Activated T-helper 1 cell treated with Interleukin-2 at 50 U/mL for 16 hours (primary cell): ENCODE results near the gene ARHGAP18.
A peak's percentile ranks its signal among the peaks of the same experiment; 100 is the strongest.

Experiments used
- DNase-seq: peaks from one replicate; pipeline ENCODE4 v3.0.0-alpha.2; 2020; ENCODE audit warnings: low read depth

Gene ARHGAP18

DNA sequence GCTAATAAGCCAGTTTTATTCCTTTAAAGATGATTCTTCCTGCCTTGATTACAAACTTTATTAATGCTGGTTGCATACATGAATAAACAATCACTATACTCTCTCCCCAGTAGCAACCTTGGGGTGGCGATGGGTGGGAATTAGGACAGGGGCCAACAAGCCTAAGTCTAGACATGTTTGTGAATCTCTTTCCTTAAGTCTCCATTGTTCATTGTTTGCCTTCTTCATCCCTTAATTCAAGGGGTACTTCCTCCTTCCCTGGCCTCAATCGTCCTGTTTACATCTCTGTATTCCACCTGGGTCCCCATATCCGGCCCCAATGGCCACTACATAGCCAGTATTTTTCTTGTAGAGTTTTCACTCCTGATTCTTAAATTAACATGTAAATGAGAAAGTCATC is 66.0 kb downstream of the ARHGAP18 start:
- DNase-seq: no peak

DNA sequence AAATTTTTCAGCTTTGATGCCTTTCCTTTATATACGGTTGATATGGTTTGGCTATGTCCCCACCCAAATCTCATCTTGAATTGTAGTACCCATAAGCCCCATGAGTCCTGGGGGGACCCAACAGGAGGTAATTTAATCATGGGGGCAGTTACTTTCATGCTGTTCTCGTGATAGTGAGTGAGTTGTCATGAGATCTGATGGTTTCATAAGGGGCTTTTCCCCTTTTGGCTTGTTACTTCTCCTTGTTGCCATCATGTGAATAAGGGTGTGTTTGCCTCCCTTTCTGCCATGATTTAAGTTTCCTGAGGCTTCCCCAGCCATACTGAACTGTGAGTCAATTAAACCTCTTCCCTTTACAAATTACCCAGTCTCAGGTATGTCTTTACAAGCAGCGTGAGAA is 66.8 kb downstream of the ARHGAP18 start:
- DNase-seq: no peak

DNA sequence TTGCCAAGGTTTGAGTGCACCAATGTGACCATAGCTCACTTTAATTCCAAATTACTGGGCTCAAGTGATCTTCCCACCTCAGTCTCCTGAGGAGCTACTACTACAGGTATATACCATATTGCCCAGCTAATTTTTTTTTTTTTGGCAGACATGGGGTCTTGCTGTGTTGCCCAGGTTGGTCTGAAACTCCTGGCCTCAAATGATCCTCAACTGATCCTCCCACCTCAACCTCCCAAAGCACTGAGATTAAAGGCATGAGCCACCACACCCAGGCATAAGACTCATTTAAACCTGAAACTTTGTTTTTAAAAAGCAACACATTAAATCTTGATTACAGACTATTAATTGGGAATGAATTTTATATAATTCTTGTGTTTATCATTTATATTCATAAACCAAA is 67.7 kb downstream of the ARHGAP18 start:
- DNase-seq: no peak

DNA sequence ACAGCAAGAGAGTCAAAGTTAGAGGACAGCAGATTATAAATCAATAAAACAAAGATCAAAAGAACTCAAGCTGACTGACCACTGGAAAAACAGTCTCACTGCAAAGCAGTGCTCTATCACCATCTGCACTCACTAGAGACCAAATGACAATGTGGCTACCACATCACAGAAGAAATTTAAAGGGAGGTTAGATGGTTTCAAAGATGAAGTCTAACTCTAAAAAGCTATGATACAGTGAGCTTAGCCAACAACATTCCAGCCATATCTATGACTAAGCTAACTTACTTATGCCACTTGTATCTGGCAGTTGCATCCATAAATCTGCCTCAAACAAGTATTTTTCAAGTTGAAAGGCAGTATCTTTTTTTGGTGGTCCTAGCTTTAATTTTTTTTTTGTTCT is 68.6 kb downstream of the ARHGAP18 start:
- no peak for DNase-seq

DNA sequence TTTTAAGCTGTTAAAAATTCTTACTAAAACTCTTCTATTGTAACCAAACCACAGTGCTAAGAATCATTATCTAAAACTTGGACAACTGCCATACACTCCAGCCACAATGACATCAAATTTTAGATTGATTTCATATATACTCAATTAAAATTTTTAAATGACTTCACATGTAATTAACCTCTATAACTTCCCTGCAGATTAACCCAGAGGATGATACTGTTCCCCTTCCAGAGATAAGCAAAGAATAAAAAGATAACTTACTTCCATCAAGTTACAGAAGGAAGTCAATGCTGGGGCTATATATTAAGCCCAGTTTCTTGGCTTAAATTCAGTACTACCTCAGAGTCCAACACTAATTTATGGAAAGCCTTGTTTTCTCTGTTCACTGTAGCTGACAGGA is 71.3 kb downstream of the ARHGAP18 start:
- no peak for DNase-seq

DNA sequence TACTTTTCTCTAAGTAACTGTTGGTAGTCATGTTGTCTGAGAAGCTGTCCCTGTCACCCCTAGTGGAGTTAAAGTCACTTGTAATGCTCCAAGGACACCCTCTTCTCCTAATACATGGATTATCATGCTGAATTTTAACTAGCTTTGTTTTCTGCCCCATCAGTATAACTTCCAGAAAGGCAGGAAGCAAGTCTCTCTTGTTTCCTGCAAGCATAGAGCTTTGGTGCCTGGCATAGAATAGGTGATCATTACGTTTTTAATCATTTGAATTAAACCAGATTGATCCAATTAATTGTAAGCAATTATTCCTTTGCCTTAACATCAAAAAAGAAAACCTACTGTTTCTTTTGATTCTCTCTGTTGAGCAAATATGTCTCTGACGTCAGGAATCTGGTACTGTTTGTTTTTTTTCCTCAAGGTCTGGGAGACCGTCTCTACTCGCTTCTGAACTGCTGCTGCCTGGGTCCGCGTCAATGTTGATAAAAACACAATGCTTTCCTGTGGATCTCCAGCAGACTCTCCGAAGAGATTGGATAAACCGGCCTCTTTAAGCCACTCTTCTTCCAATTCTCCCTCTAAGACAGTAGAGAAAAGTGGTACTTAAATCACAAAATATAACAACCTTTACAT is 71.8 kb downstream of the ARHGAP18 start:
- no peak for DNase-seq

DNA sequence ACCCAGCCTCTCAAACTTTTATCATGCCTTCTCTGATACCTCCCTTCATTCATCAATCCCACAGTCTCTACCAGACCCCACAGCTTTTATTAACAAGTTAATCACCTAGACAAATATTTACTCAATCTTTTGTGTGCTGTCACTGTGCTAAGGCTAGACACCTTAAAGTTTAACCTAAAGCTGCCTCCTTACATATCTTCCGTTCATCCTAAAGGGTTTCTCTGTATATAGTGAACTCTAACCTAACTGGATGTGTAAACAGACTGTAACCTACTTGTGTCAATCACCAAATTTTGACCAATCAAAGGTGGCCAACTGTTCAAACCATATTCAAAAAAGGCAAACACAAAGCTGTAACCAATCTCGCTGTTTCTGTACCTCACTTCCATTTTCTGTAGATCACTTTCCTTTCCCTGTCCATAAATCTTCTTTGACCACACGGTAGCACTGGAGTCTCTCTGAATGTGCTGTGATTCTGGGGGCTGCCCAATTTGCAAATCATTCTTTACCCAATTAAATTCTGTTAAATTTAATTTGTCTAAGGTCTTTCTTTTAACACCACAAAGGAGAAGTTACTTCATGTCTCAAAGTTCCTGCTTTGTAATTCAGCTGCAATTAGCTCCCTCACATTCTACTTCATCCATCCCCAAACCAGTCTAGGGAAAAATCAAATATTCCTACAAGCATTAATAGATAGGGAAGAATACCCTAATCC is 72.5 kb downstream of the ARHGAP18 start:
- DNase-seq: no peak

DNA sequence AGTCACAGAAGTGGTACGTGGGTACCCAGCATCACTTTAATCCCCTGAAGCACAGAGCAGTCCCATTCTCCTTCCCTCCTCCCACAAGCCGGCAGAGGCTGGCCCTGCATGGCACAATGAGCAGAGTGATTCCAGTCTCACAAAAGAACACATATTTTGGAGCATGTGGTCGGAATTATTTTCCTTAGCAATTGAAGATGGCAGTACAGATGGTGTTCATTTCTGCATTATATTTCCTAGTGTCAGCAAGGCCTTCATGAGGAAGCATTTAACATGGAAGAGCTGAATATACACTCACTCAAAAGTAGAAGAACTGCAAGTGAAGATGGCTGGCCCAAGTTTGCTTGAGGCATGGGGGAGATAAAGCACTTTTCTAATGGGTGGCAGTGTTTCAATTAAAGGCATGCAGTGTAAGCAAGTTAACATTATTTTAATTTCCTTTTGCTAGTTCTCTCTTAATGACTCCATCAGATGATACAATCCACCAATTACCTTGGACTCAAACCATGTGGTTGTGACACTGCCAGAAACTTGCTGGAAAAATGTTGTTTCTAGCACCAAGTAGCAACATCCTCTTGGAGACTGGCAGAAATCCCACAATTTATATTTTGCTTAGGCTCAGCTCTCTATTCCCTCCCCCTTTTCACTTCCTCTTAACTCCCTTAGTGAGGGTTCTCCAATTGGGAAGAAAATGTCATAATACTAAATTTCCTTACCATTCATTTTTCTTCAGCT is 74.4 kb downstream of the ARHGAP18 start:
- no peak for DNase-seq

DNA sequence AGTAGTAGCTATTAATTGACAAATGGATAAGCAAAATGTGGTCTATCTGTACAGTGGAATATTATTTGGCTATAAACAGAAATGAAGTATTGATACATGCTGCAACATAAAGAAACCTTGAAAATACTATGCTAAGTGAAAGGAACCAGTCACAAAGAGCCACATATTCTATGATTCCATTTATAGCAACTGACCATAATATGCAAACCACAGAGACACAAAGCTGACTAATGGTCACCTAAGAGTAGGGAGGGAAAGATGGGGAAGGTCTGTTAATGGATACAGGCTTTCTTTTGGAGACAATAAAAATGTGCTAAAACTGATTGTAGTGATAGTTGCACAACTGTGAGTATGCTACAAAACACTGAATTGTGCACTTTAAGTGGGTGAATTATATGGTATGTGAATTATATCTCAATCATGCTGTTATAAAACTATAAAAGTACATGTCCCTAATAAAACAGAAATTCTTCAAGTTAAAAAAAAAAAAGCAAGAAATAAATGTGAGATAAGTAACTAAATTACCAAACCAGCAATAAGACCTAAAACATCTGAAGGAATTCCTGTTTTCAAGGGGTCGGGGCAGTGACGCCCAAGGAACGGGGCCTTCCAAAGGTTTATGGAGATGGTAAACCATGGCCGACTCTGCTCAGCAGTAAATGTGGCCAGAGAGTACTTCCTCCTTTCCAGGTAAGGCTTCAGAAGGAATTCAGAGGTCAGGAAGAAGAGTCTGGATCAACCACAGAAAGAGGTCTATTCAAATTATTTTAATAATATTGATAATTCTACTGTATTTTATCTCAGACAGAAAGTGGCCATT is 75.4 kb downstream of the ARHGAP18 start:
- DNase-seq: no peak

DNA sequence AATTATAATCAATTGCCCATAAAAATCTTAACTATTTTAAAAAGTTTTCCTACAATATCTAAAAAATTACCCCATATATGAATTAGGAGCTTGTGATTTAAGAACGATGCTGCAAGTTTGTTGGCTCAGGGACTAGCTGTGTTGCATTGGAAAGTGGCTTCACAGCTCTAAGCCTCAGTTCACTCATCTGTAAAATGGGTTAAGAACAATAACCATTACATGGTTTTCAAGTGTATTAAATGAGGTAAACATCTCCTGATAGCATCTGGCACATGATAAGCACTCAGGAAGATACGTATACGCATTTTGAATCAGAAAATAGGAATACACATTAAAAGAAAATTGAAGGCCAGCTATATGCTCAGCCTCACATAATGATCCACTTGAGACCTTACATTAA is 76.4 kb downstream of the ARHGAP18 start:
- no peak for DNase-seq

DNA sequence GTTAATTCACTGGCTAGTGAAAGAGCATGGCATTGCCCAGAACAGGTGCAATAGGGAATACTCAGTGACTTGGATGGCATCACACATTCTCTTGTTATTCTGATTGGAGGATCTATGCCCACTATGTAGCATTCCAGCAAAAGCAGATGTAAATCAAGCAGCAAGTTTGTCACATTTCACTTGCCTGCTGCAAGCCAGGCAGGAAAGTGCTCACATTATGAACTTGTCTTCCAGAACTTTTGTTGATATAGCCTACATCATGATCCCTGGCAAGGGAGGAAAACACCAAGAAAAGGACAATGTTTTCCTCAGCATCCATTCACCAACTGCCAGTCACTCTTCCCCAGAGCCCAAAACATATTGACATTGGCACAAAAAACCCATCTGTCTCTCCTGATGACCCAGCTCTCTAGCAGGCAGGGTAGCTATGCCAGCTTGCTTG is 77.8 kb downstream of the ARHGAP18 start:
- no peak for DNase-seq

DNA sequence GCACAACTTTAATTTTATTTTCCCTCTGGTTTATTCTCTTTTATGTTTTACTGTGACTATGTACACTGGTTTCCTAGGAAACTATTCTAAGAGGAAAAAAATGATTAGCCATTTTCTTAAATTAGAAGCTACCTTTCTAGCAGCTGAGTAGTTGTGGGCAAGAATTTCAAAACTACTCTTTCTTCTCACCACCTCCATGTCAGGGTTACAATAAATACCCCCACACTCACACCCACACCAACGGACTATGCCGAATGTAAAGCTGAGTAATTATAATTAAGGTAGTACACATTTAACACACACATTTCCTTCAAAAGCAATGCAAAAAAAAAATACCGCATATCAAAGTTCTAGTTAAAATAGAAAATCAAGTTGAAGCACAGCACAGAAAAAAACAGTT is 78.9 kb downstream of the ARHGAP18 start:
- no peak for DNase-seq

DNA sequence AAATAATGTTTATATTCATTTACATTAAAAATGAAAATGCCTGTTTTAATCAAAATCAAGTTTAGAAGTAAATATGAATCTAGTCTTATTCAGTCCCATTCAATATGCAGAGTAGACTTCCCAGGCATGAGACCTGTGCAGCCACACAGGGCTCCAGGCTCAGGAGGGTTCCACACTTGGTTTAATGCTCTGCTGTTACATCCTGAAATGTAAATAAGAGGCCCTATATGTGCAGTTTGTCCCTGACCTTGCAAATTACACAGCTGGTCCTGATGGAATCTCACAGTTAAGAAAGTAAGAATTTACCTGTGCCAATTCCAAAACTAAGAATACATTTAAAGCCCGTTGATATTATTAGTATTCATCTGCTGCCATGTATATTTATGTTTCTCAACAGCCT is 79.4 kb downstream of the ARHGAP18 start:
- DNase-seq: no peak

DNA sequence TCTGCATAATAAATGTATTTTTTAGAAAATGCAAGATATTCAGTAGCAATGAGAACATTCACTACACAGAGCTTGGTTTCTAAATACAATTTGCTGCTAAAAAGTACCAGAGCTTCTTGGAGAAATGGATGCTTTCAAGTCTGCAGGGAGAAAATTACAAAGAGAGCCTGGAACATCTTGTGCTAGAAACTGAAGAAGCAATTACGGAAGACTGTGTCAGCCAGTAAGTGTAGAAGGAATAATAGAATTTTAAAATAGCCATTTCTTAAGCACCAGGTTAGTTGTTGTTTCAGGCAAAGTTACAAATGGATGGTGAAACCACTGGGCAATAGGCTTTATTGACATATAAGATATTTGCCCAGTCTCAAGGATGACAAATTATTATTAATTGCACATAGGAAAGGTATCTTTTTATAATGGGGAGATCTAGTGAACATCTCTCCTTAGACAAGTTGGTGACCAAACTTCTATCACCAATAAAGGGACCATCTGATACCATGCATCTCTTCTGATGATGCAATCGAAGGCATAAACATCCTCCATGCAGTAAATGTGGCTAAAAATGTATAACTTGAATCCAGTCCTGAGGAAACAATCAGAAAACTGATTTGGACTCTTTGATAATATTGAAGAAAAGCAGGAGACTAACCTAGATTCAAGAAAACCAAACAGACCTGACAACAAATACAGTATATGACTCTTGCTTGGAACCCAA is 81.7 kb downstream of the ARHGAP18 start:
- DNase-seq: no peak

DNA sequence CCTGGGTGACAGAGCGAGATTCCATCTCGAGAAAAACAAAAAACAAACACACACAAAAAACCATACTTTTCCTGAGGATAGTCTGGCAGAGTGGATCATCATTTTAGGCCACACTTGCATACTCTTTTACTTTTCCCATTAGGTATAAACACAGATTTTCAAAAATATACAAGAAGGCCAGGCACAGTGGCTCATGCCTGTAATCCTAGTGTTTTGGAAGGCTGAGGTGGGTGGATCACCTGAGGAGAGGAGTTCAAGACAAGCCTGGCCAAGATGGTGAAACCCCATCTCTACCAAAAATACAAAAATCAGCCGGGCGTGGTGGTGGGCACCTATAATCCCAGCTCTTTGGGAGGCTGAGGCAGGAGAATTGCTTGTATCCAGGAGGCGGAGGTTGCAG is 85.5 kb downstream of the ARHGAP18 start:
- no peak for DNase-seq

DNA sequence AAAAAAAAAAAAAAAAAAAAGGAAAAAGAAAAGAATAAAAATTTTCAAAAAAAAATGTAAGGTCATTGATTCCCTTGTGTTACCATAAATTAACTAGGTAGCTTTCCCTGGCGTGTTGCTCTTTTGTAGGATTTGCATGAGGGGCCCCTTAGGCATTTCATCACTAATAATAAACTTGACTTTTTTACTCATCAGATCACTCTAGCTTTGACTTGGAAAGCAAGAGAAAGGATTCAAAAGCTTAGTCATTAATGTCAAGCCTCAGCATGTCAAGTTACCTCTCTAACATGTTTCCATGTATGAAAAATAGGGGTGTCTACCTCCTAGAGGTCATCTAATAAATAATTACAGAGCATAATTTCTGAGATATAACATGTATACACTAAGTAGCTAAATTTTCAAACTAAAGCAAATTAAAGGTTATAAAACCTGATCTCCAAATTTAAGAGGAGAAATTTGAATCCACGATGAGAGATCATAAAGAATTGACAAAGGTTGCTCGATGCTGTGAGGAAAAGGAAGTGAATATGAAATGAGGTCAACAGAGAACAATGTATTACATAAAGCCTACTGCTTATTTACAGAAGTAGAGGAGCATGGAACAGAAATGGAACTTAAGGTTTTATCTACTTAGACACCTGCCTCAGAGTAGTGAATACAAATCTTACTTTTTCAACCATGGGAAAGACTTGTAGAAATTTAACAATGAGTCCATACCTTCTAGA is 86.8 kb downstream of the ARHGAP18 start:
- DNase-seq: no peak

DNA sequence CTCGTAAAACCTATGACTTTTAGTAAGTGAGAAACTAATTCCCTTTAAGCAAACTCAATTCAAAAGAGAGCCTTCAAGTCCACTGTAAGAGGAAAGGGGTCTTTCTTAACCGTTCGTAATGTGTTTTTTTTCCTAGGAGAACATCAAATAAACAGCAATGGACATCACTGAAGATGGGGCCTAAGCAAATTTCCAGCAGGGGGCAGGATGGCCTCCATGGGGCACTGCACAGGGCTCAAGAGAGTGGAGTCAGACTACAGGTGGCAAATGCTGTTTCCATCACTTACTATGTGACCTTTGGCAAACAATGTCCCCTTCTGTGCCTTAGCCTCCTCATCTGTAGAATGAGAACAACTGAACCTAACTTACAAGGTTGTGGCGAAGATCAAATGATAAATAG is 88.7 kb downstream of the ARHGAP18 start:
- peak; percentile 6 for DNase-seq

DNA sequence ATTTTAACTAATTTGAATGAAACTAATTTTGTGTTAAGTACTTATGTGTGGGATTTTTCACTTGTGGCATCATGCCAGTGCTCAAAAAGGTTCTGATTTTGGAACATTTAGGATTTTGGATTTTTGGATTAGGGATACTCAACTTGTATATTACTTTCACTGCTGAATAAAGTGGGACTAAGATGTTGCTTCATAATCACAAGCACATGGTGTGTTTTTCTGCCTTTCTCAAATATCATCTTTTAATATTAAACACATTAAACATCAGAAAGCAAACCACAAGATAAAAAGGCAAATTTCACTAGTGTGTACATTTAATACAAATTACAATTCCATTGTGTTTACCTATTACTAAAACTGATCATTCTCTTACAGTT is 89.8 kb downstream of the ARHGAP18 start:
- DNase-seq: no peak

DNA sequence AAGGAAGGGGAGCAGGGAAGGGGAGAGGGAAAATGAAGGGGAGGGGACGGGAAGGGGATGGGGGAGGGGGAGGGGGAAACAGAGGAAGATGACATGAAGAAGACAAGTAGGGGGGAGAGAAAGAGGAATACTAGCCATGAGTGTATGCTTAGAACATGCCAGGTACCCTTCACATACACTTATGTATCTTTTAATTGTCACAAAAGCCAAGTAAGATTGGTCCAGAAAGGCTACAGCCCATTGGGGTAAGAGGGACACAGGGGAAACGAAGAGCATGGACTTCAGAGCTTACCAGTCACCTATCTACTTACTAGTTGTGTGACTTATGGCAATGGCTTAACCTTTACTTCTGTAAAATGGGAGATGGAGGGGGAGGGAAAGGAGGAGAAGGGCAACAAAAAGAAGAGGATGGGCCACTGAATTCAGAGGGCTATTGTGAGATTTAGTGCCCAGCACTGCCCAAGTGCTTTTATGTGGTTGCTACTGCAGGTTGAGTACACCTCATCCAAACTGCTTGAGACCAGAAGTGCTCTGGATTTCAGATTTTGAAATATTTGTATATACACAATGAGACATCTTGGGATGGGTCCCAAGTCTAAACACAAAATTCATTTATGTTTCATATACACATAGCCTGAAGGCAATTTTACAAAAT is 90.3 kb downstream of the ARHGAP18 start:
- no peak for DNase-seq

DNA sequence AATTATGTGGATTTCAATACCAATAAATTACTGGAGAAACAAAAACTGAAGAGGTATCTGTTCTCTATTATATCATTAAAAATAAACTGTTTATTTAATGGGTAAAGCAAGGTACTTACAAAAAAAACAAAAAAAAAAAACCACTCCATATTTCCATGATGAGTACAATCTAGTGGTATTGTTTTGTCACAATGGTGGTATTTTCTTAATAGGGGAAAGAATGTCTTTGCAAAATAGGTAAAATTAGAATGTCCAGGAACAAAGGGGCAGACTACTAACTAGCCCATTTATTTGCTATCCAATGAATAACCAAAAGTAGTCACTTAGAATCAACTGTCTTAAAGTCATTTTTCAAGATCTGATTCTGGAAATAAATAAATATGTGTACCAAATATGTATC is 92.0 kb downstream of the ARHGAP18 start:
- DNase-seq: no peak

DNA sequence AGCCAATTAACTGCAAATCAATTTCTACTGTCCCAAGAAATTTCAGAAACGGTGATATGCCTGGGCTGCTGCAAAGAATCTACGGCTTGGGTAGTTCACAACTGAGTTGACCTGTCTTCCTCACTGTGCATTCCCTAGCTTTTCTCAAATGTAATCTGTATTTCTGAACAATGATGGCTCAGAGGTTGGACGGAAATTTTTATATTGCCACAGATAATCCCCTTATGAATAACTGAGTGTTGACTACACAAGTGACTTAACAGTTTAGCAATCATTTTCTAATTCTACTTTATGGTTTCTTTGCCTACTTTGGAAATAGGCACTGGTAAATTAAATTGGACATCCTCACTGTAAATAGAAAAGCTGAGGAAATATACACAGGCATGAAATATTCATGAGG is 94.5 kb downstream of the ARHGAP18 start:
- no peak for DNase-seq
